GM12878 (cell line): ENCODE results near the gene NPPB. TPM values are rescaled to one million over a fixed set of nuclear protein-coding genes. Genes with fewer than 3 reads are reported as not detected.

ENCODE experiments used
- ATAC-seq: fragments of 200-7000 bp; cut with Tn5 transposase; 3 replicates; pipeline ENCODE4 v1.9.1; 2020; ENCODE audit warnings: mild to moderate bottlenecking, moderate library complexity
- BruUV-seq: library from RNA; stranded (reverse); fragments of 400-500 nt; replicated peaks from 2 replicates; lab custom pipeline; 2021; lab: Mats Ljungman, UMichigan
- CTCF ChIA-PET: fragments of 300-600 bp; sonication (Branson Sonifier 250); formaldehyde crosslinking; extraction: SDS; loops from one replicate; lab custom pipeline; 2021; ENCODE audit warnings: inconsistent platforms; lab: Yijun Ruan, JAX
- POLR2A ChIA-PET: fragments of 350-600 bp; formaldehyde crosslinking; extraction: SDS; loops from one replicate; lab custom pipeline; 2021; ENCODE audit warnings: inconsistent platforms; lab: Charles Lee
- RAD21 ChIA-PET: fragments of 300-600 bp; sonication (Branson Sonifier 250); formaldehyde crosslinking; loops from one replicate; lab custom pipeline; 2023; ENCODE audit warnings: antibody characterized with exemption; ENCODE audit not compliant: unreplicated experiment; lab: Charles Lee
- SMC1A ChIA-PET: fragments of 300-600 bp; sonication (Branson Sonifier 250); formaldehyde crosslinking; loops from one replicate; lab custom pipeline; 2023; ENCODE audit not compliant: unreplicated experiment, uncharacterized antibody; lab: Charles Lee
- DNase-seq: peaks from one replicate; pipeline ENCODE4 v3.0.0-alpha.2; 2011; ENCODE audit warnings: low read depth, low spot score
- FAIRE-seq: peaks from 3 replicates; lab custom pipeline; 2011; peaks lifted over from hg19 to GRCh38; lab: Jason Lieb, UNC
- H2AFZ ChIP-seq: 2 replicates; pipeline ENCODE4 v1.6.0; 2011; ENCODE audit warnings: low read depth, low read length, control low read depth; ENCODE audit not compliant: control insufficient read depth
- H3K27ac ChIP-seq: 2 replicates; pipeline ENCODE4 v1.5.1; 2011; ENCODE audit warnings: control low read depth; ENCODE audit not compliant: control insufficient read depth, insufficient read depth
- H3K27me3 ChIP-seq, 2 experiments: replicated peaks in 1 of 2; 2 replicates each; pipeline versions ENCODE4 v1.6.0 to v1.6.1; 2011; ENCODE audit warnings: low read length in 1 of 2; ENCODE audit not compliant: control insufficient read depth in 2 of 2, insufficient read depth in 2 of 2
- H3K36me3 ChIP-seq, 2 experiments: 2 replicates each; pipeline ENCODE4 v1.5.1; 2011; ENCODE audit warnings: low read length in 1 of 2; ENCODE audit not compliant: control insufficient read depth in 2 of 2, insufficient read depth in 2 of 2
- H3K4me1 ChIP-seq: 2 replicates; pipeline ENCODE4 v1.6.1; 2011; ENCODE audit warnings: mild to moderate bottlenecking, low read length, moderate library complexity, mixed read lengths; ENCODE audit not compliant: control insufficient read depth, insufficient read depth
- H3K4me2 ChIP-seq: 2 replicates; pipeline ENCODE4 v1.6.0; 2011; ENCODE audit warnings: control low read depth; ENCODE audit not compliant: control insufficient read depth, insufficient read depth
- H3K4me3 ChIP-seq: fragments of 200-600 bp; sonication (generic); 2 replicates; pipeline ENCODE4 v1.5.1; 2016
- H3K79me2 ChIP-seq: 2 replicates; pipeline ENCODE4 v1.6.0; 2011; ENCODE audit warnings: low read length; ENCODE audit not compliant: control insufficient read depth, insufficient read depth
- H3K9ac ChIP-seq: 2 replicates; pipeline ENCODE4 v1.8.0; 2011; ENCODE audit warnings: low read length, control low read depth, mixed read lengths; ENCODE audit not compliant: control insufficient read depth, insufficient read depth
- H3K9me3 ChIP-seq: replicated peaks from 3 replicates; pipeline ENCODE4 v1.5.1; 2011; ENCODE audit warnings: mild to moderate bottlenecking, low read length; ENCODE audit not compliant: control insufficient read depth, insufficient read depth
- H4K20me1 ChIP-seq: 2 replicates; pipeline ENCODE4 v1.6.0; 2011; ENCODE audit not compliant: control insufficient read depth, insufficient read depth
- ASH2L ChIP-seq: fragments of 300-600, 200-600 bp; sonication (generic); IDR thresholded peaks from 2 replicates; pipeline ENCODE4 v1.6.1; 2017; ENCODE audit warnings: low read depth, mild to moderate bottlenecking, borderline replicate concordance
- BMI1 ChIP-seq: fragments of 450-650 bp; IDR thresholded peaks from 2 replicates; pipeline ENCODE4 v1.6.1; 2016; ENCODE audit warnings: mild to moderate bottlenecking, moderate library complexity, borderline replicate concordance
- CBFB ChIP-seq: IDR thresholded peaks from 2 replicates; pipeline ENCODE4 v1.6.1; 2016; ENCODE audit warnings: antibody characterized with exemption, low read depth
- EGR1 ChIP-seq, 2 experiments: IDR thresholded peaks; 1 replicate in 1 of 2; 2 replicates in 1 of 2; pipeline ENCODE4 v1.6.1; 2011 to 2012; ENCODE audit warnings: low read depth in 2 of 2, low read length in 2 of 2, borderline replicate concordance in 1 of 2, mild to moderate bottlenecking in 1 of 2, moderate library complexity in 1 of 2
- ESRRA ChIP-seq: IDR thresholded peaks from 2 replicates; pipeline ENCODE4 v1.6.1; 2012; ENCODE audit warnings: mild to moderate bottlenecking, low read length, improper control_type of control experiment
- GATAD2B ChIP-seq: fragments of 450-650 bp; conservative IDR thresholded peaks from 2 replicates; pipeline ENCODE4 v1.6.1; 2017; ENCODE audit warnings: low read depth, mild to moderate bottlenecking, moderate library complexity
- MTA3 ChIP-seq: IDR thresholded peaks from 2 replicates; pipeline ENCODE4 v1.6.1; 2012; ENCODE audit warnings: low read length, inconsistent platforms, borderline replicate concordance
- MYB ChIP-seq: fragments of 150-350 bp; IDR thresholded peaks from 2 replicates; pipeline ENCODE4 v1.6.1; 2014; ENCODE audit warnings: mild to moderate bottlenecking, low read depth, low read length, borderline replicate concordance
- RAD21 ChIP-seq: IDR thresholded peaks from 2 replicates; pipeline ENCODE4 v1.6.1; 2011; ENCODE audit warnings: mild to moderate bottlenecking, low read depth, low read length, moderate library complexity; ENCODE audit not compliant: insufficient read depth
- SMARCA5 ChIP-seq: fragments of 450-650 bp; IDR thresholded peaks from 2 replicates; pipeline ENCODE4 v1.6.1; 2017; ENCODE audit warnings: mild to moderate bottlenecking
- ZBED1 ChIP-seq: IDR thresholded peaks from 2 replicates; pipeline ENCODE4 v1.6.1; 2016; ENCODE audit warnings: borderline replicate concordance
- WGBS: methylation state at CpG from one replicate; pipeline ENCODE4 v1.1.6; 2016; ENCODE audit warnings: low lambda C conversion rate; ENCODE audit not compliant: insufficient replicate concordance, insufficient coverage; ENCODE audit errors: missing lambda C conversion rate; 5-methylcytosine and 5-hydroxymethylcytosine counted together
- in situ Hi-C: fragments of 300-500 bp; cut with MboI; formaldehyde crosslinking; loops from 9 replicates; pipeline ENCODE4 v1.14.3; 2018; ENCODE audit warnings: mixed read lengths
- intact Hi-C: fragments of 100-400 bp; cut with micrococcal nuclease; formaldehyde crosslinking; loops from one replicate; pipeline ENCODE4 v1.14.2; 2022; ENCODE audit not compliant: unreplicated experiment
- polyA plus RNA-seq, 11 experiments: library from polyadenylated mRNA; depleted of rRNA in 4 of 11; unstranded in 6 of 11; stranded (reverse) in 5 of 11; fragments of >200 nt; fragmentation: Nextera tagmentation in 4 of 11; fragmentation: Illumina TruSeq in 1 of 11; extraction: Ambion mirVana in 4 of 11; extraction: Trizol in 1 of 11; gene quantifications; 1 replicate in 1 of 11; 2 replicates in 10 of 11; pipeline versions ENCODE4 v1.2.1 to v1.2.3, GENCODE V29; 2011 to 2016; ENCODE audit warnings: inconsistent platforms in 2 of 11, missing spikeins in 2 of 11, low read depth in 1 of 11
- total RNA-seq, 4 experiments: library from RNA; depleted of rRNA in 3 of 4; stranded (reverse); fragments of >200 nt in 3 of 4; fragmentation: Illumina TruSeq in 1 of 4; extraction: Trizol in 1 of 4; gene quantifications; 2 replicates each; pipeline versions ENCODE4 v1.2.1 to v1.2.3, GENCODE V29; 2013 to 2021
- TF ChIP-seq, protein P1 (sequence below): IDR thresholded peaks from 2 replicates; pipeline ENCODE4 v1.6.1; 2012; ENCODE audit warnings: low read depth, low read length, improper control_type of control experiment
- TF ChIP-seq, protein P2 (sequence below): fragments of 450-650 bp; IDR thresholded peaks from 2 replicates; pipeline ENCODE4 v1.6.1; 2017; ENCODE audit warnings: borderline replicate concordance
- TF ChIP-seq, protein P3 (sequence below): fragments of 450-650 bp; IDR thresholded peaks from 2 replicates; pipeline ENCODE4 v1.6.1; 2017; ENCODE audit warnings: low read depth, mild to moderate bottlenecking, moderate library complexity
- TF ChIP-seq, protein P4 (sequence below): fragments of 150-350 bp; IDR thresholded peaks from 2 replicates; pipeline ENCODE4 v1.6.1; 2014; ENCODE audit warnings: mild to moderate bottlenecking, low read depth, low read length

The NPPB gene
- total and polyA plus RNA-seq, 10 of the 15 experiments (the other 5 are each of a cell fraction or from before 2014, with no cell fraction given) = not detected

DNA sequence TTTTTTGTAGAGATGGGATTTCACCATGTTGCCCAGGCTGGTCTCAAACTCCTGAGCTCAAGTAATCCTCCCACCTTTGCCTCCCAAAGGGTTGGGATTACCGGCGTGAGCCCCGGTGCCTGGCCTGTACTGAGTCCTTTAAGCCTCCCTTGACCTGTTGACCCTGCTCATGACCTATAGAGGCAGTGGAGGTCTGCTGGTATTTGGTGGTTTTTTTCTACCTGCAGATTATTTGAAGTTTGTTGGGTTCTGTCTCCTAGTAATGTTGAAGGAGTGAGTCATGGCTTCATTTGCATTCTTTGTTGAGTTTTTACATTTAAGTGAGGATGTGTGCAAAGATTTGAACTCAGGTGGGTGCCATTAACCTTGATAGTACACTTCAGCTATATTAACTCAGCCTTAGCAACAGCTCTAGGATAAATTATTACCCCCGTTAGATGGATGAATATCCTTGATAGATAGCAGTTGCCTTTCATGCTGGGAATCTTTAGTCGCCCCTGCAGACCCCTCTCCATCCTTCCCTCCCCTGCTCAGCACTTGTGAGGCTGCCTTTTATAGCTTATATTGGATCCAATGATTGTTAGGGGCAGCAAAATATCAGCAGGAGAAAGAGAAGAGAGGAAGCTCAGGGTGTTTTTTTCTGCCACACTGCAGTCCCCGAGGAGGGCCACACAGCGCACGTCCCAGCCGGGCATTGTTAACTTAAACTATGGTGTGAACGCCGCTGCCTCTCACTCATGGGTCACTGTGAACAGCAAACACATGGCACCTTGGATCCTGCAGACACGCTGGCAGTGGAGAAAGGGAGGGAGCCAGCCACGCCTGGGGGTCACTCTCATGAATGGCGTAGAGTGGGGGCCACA is 14.9 kb upstream of the NPPB start:
- H3K79me2 ChIP-seq = no peaks in the 10 kb centered on the region
- DNase-seq (no peak), FAIRE-seq (no peak), ATAC-seq (no peak)
- RAD21 ChIA-PET = no interaction called here
- in situ Hi-C loops (no loop called here), intact Hi-C loops (no loop called here)
- no peaks in the 10 kb centered on the region for H3K36me3 ChIP-seq
- POLR2A ChIA-PET = no interaction called here
- WGBS = 23% methylated on average over 14 of the region's 14 CpGs
- H3K4me3 ChIP-seq = no peak overlapping the region
- no peaks in the 10 kb centered on the region for H3K4me1 ChIP-seq
- H3K27ac ChIP-seq = no peak overlapping the region
- TF ChIP-seq BMI1 (no peak), MYB (no peak), CBFB (no peak), MTA3 (no peak), SMARCA5 (no peak), ASH2L (no peak), GATAD2B (no peak), EGR1 (IDR thresholded peaks at IDR 0.05; ENCODE audit: borderline replicate concordance in 1 of 2, low read depth in 2 of 2, low read length in 2 of 2) (no peak), RAD21 (no peak), ESRRA (no peak), ZBED1 (no peak)
- TF ChIP-seq, protein P1, sequence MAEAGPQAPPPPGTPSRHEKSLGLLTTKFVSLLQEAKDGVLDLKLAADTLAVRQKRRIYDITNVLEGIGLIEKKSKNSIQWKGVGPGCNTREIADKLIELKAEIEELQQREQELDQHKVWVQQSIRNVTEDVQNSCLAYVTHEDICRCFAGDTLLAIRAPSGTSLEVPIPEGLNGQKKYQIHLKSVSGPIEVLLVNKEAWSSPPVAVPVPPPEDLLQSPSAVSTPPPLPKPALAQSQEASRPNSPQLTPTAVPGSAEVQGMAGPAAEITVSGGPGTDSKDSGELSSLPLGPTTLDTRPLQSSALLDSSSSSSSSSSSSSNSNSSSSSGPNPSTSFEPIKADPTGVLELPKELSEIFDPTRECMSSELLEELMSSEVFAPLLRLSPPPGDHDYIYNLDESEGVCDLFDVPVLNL = no peak
- TF ChIP-seq, protein P2, sequence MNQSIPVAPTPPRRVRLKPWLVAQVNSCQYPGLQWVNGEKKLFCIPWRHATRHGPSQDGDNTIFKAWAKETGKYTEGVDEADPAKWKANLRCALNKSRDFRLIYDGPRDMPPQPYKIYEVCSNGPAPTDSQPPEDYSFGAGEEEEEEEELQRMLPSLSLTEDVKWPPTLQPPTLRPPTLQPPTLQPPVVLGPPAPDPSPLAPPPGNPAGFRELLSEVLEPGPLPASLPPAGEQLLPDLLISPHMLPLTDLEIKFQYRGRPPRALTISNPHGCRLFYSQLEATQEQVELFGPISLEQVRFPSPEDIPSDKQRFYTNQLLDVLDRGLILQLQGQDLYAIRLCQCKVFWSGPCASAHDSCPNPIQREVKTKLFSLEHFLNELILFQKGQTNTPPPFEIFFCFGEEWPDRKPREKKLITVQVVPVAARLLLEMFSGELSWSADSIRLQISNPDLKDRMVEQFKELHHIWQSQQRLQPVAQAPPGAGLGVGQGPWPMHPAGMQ = no peak
- TF ChIP-seq, protein P3, sequence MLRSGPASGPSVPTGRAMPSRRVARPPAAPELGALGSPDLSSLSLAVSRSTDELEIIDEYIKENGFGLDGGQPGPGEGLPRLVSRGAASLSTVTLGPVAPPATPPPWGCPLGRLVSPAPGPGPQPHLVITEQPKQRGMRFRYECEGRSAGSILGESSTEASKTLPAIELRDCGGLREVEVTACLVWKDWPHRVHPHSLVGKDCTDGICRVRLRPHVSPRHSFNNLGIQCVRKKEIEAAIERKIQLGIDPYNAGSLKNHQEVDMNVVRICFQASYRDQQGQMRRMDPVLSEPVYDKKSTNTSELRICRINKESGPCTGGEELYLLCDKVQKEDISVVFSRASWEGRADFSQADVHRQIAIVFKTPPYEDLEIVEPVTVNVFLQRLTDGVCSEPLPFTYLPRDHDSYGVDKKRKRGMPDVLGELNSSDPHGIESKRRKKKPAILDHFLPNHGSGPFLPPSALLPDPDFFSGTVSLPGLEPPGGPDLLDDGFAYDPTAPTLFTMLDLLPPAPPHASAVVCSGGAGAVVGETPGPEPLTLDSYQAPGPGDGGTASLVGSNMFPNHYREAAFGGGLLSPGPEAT = no peak
- TF ChIP-seq, protein P4, sequence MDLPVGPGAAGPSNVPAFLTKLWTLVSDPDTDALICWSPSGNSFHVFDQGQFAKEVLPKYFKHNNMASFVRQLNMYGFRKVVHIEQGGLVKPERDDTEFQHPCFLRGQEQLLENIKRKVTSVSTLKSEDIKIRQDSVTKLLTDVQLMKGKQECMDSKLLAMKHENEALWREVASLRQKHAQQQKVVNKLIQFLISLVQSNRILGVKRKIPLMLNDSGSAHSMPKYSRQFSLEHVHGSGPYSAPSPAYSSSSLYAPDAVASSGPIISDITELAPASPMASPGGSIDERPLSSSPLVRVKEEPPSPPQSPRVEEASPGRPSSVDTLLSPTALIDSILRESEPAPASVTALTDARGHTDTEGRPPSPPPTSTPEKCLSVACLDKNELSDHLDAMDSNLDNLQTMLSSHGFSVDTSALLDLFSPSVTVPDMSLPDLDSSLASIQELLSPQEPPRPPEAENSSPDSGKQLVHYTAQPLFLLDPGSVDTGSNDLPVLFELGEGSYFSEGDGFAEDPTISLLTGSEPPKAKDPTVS = no peak
- no peak overlapping the region for H2AFZ ChIP-seq
- H3K9me3 ChIP-seq = no peaks in the 10 kb centered on the region
- H3K4me2 ChIP-seq = no peak overlapping the region
- CTCF ChIA-PET = interaction anchor here (0.9 kb wide), 1 partner anchor 12 kb away, joined by 3 read pairs; no protein-coding TSS in a partner anchor
- no TSS peak for BruUV-seq
- H4K20me1 ChIP-seq = no peaks in the 10 kb centered on the region
- H3K9ac ChIP-seq = no peak overlapping the region
- SMC1A ChIA-PET = no interaction called here
- H3K27me3 ChIP-seq = peaks cover 0 to 1% of the 10 kb centered on the region in 2 experiments; a peak in 1 of 4 replicates
